HUES64 (cell line): ENCODE measurements around the gene FLT3LG.
"Not testable (repeated sequence)": the region's sequence is repeated elsewhere in the genome, so short reads cannot be mapped to it uniquely, and the experiment has no call there.

ENCODE experiments used
- H3K27ac ChIP-seq: 2 replicates; pipeline ENCODE4 v1.7.0; 2013; ENCODE audit warnings: low read depth, low read length, inconsistent platforms
- H3K27me3 ChIP-seq: 2 replicates; pipeline ENCODE4 v1.6.1; 2013; ENCODE audit warnings: mild to moderate bottlenecking, low read length; ENCODE audit not compliant: insufficient read depth
- H3K36me3 ChIP-seq: 2 replicates; pipeline ENCODE4 v1.6.1; 2013; ENCODE audit warnings: mild to moderate bottlenecking, low read length; ENCODE audit not compliant: insufficient read depth
- H3K4me1 ChIP-seq: 2 replicates; pipeline ENCODE4 v1.6.1; 2013; ENCODE audit warnings: mild to moderate bottlenecking, low read length, moderate library complexity; ENCODE audit not compliant: insufficient read depth
- H3K4me3 ChIP-seq: 2 replicates; pipeline ENCODE4 v1.5.1; 2013; ENCODE audit warnings: mild to moderate bottlenecking, low read length, moderate library complexity
- H3K9ac ChIP-seq: 2 replicates; pipeline ENCODE4 v1.6.1; 2013; ENCODE audit warnings: mild to moderate bottlenecking, low read depth, low read length
- H3K9me3 ChIP-seq: 2 replicates; pipeline ENCODE4 v1.6.1; 2013; ENCODE audit warnings: low read depth, low read length; ENCODE audit not compliant: insufficient read depth
- WGBS: fragments of 150-250, 120-280 bp; methylation state at CpG from one replicate; pipeline ENCODE4 v1.1.7; 2013; ENCODE audit warnings: missing lambda C conversion rate; 5-methylcytosine and 5-hydroxymethylcytosine counted together

The FLT3LG gene

GRCh38 chr19:49451430-49452181, 22.4 kb upstream of the FLT3LG start, which contains the start of gene PIH1D1:
PIH1D1 (minus strand) TSS chr19:49451814; CDS start chr19:49451574, 240 bp downstream.
- H3K9ac ChIP-seq = peak within 1 kb of the TSS; percentile 94
- H3K4me1 ChIP-seq = peaks cover 13% of the 10 kb centered on the region; the same call in 1 of the 2 replicates
- peak within 1 kb of the TSS; percentile 97 for H3K27ac ChIP-seq
- peaks cover 32% of the 10 kb centered on the region for H3K36me3 ChIP-seq
- no peaks in the 10 kb centered on the region for H3K9me3 ChIP-seq
- WGBS = under 1% methylated on average over 42 of the region's 42 CpGs
- H3K27me3 ChIP-seq = no peaks in the 10 kb centered on the region
- peak within 1 kb of the TSS; percentile 81 for H3K4me3 ChIP-seq

- Histone ChIP-seq H3K4me1 (peaks cover 10% of the 10 kb centered on the region; the same call in 1 of the 2 replicates), H3K27ac (peak within 1 kb of the TSS; percentile 97), H3K36me3 (peaks cover 21% of the 10 kb centered on the region), H3K27me3 (no peaks in the 10 kb centered on the region), H3K9me3 (no peaks in the 10 kb centered on the region), H3K9ac (peak within 1 kb of the TSS; percentile 94), H3K4me3 (peak within 1 kb of the TSS; percentile 81)
- WGBS = under 1% methylated on average over 66 of the region's 66 CpGs
Measured at GRCh38 chr19:49453013-49453756, 20.8 kb upstream of the FLT3LG start, which contains the start of gene ALDH16A1. ALDH16A1 (plus strand) TSS chr19:49453225; CDS start chr19:49453332, 107 bp downstream.

- Histone ChIP-seq H3K9ac (peak overlapping the region; percentile 94), H3K27ac (peak overlapping the region; percentile 97), H3K27me3 (no peaks in the 10 kb centered on the region), H3K9me3 (no peaks in the 10 kb centered on the region), H3K4me1 (peaks cover 10% of the 10 kb centered on the region; the same call in 1 of the 2 replicates), H3K4me3 (peak overlapping the region; percentile 81), H3K36me3 (peaks cover 18% of the 10 kb centered on the region)
- WGBS = 41% methylated on average over 10 of the region's 10 CpGs
Measured at GRCh38 chr19:49453757-49454240, 20.2 kb upstream of the FLT3LG start.

- peaks cover 7% of the 10 kb centered on the region; the same call in 1 of the 2 replicates for H3K4me1 ChIP-seq
- H3K9ac ChIP-seq = no peak overlapping the region
Measured at GRCh38 chr19:49455773-49456172, 18.2 kb upstream of the FLT3LG start.

GRCh38 chr19:49456326-49456725, 17.7 kb upstream of the FLT3LG start:
- WGBS = 96% methylated on average over 5 of the region's 5 CpGs
- peaks cover 13% of the 10 kb centered on the region for H3K36me3 ChIP-seq
- H3K27ac ChIP-seq = no peak overlapping the region
- H3K4me3 ChIP-seq = no peak overlapping the region
- no peak overlapping the region for H3K9ac ChIP-seq
- H3K27me3 ChIP-seq = no peaks in the 10 kb centered on the region
- 0 out of 2 replicates have a peak, but pooled peaks cover 6% of the 10 kb centered on the region for H3K4me1 ChIP-seq
- no peaks in the 10 kb centered on the region for H3K9me3 ChIP-seq

More at GRCh38 chr19:49455773-49456172, 18.2 kb upstream of the FLT3LG start:
- Histone ChIP-seq H3K27me3 (no peaks in the 10 kb centered on the region), H3K9me3 (no peaks in the 10 kb centered on the region), H3K36me3 (peaks cover 12% of the 10 kb centered on the region), H3K4me3 (no peak overlapping the region), H3K27ac (no peak overlapping the region)
- WGBS = 97% methylated on average over 5 of the region's 5 CpGs

- Histone ChIP-seq H3K36me3 (peaks cover 13% of the 10 kb centered on the region), H3K4me3 (no peak overlapping the region), H3K27me3 (no peaks in the 10 kb centered on the region), H3K4me1 (0 out of 2 replicates have a peak, but pooled peaks cover 6% of the 10 kb centered on the region), H3K9ac (no peak overlapping the region), H3K27ac (no peak overlapping the region), H3K9me3 (no peaks in the 10 kb centered on the region)
- 94% methylated on average over 4 of the region's 5 CpGs for WGBS
Measured at GRCh38 chr19:49458567-49458903, 15.5 kb upstream of the FLT3LG start.

- WGBS = 88% methylated on average over 12 of the region's 12 CpGs
- no peak overlapping the region for H3K4me3 ChIP-seq
- H3K4me1 ChIP-seq = 0 out of 2 replicates have a peak, but pooled peaks cover under 1% of the 10 kb centered on the region
- H3K36me3 ChIP-seq = peaks cover 16% of the 10 kb centered on the region
- H3K27me3 ChIP-seq = no peaks in the 10 kb centered on the region
- no peaks in the 10 kb centered on the region for H3K9me3 ChIP-seq
- H3K9ac ChIP-seq = no peak overlapping the region
- H3K27ac ChIP-seq = no peak overlapping the region
Measured at GRCh38 chr19:49459388-49459787, 14.6 kb upstream of the FLT3LG start.

- H3K4me1 ChIP-seq, H3K9ac ChIP-seq, H3K9me3 ChIP-seq, H3K27me3 ChIP-seq, H3K27ac ChIP-seq, H3K4me3 ChIP-seq: not testable (repeated sequence)
- H3K36me3 ChIP-seq = peaks cover 22% of the 10 kb centered on the region
- WGBS = no CpG with 5 or more reads among the region's 1 CpG
Measured at GRCh38 chr19:49461130-49461529, 12.9 kb upstream of the FLT3LG start.

- H3K27ac ChIP-seq = no peak overlapping the region
- H3K4me1 ChIP-seq = no peaks in the 10 kb centered on the region
- H3K36me3 ChIP-seq = peaks cover 22% of the 10 kb centered on the region
- H3K4me3 ChIP-seq = no peak overlapping the region
- H3K9ac ChIP-seq = no peak overlapping the region
- no peaks in the 10 kb centered on the region for H3K9me3 ChIP-seq
- WGBS = 96% methylated on average over 37 of the region's 37 CpGs
- H3K27me3 ChIP-seq = no peaks in the 10 kb centered on the region
Measured at GRCh38 chr19:49461656-49462055, 12.4 kb upstream of the FLT3LG start.

- Histone ChIP-seq H3K4me3 (no peak overlapping the region), H3K27me3 (no peaks in the 10 kb centered on the region), H3K27ac (no peak overlapping the region), H3K9ac (no peak overlapping the region), H3K4me1 (no peaks in the 10 kb centered on the region), H3K9me3 (no peaks in the 10 kb centered on the region), H3K36me3 (peaks cover 26% of the 10 kb centered on the region)
- WGBS = 88% methylated on average over 12 of the region's 12 CpGs
Measured at GRCh38 chr19:49462492-49462891, 11.5 kb upstream of the FLT3LG start.
